Chondrocyte (in vitro differentiated cells): ENCODE measurements around the gene MAP2K1. TPM values are rescaled to one million over a fixed set of nuclear protein-coding genes. Genes with fewer than 3 reads are reported as not detected.

ENCODE experiments used
- DNase-seq: peaks from one replicate; pipeline ENCODE4 v3.0.0; 2021; ENCODE audit warnings: mixed read lengths, low spot score
- H3K27ac Mint-ChIP-seq: one replicate; pipeline ENCODE4 v1.8.0; 2021; ENCODE audit warnings: mild to moderate bottlenecking, moderate library complexity, mixed read lengths; ENCODE audit not compliant: unreplicated experiment
- H3K27me3 Mint-ChIP-seq: 2 replicates; pipeline ENCODE4 v1.8.0; 2021; ENCODE audit warnings: low read depth, mixed read lengths
- H3K36me3 Mint-ChIP-seq: 2 replicates; pipeline ENCODE4 v1.8.0; 2021; ENCODE audit warnings: low read depth, mixed read lengths
- H3K4me1 Mint-ChIP-seq: 2 replicates; pipeline ENCODE4 v1.8.0; 2021; ENCODE audit warnings: low read depth, mild to moderate bottlenecking, mixed read lengths
- H3K4me3 Mint-ChIP-seq: one replicate; pipeline ENCODE4 v1.8.0; 2021; ENCODE audit warnings: mild to moderate bottlenecking, moderate library complexity, mixed read lengths; ENCODE audit not compliant: unreplicated experiment
- H3K9me3 Mint-ChIP-seq: 2 replicates; pipeline ENCODE4 v1.8.0; 2021; ENCODE audit warnings: low read depth, mixed read lengths
- CTCF ChIP-seq: fragments of 200-600 bp; sonication (generic); IDR thresholded peaks from 2 replicates; pipeline ENCODE4 v1.5.0; 2021; ENCODE audit warnings: antibody characterized with exemption, mild to moderate bottlenecking, moderate library complexity
- total RNA-seq: library from RNA; stranded (reverse); gene quantifications from 3 replicates; pipeline ENCODE4 v1.2.1, GENCODE V29; 2021

Gene MAP2K1
- total RNA-seq, 1 donor from 2014 or later, result 49.7 TPM

DNA sequence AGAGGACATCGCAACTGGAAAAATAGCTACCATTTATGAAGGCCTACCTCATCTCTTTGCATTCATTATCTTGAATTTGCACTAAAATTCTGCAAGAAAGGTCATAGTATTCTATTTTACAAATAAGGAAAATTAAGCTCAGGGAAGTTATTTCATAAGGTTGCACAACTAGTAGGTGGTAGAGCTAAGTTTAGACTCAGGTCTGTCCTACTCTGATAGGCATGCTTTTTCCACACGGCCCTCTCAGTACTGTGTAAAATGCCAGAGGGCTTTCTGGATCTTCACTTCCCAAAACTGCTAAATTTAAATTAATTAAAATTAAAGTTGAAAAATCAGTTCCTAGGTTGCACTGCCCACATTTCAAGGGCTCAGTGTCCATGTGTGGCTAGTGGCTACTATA, 18.3 kb downstream of the MAP2K1 start:
- Mint-ChIP-seq H3K4me1 (peaks cover 78% of the 10 kb centered on the region), H3K4me3 (no peak overlapping the region), H3K36me3 (peaks cover 3% of the 10 kb centered on the region), H3K27ac (peak overlapping the region; percentile 14), H3K9me3 (no peaks in the 10 kb centered on the region), H3K27me3 (no peaks in the 10 kb centered on the region)
- no peak for TF ChIP-seq CTCF
- DNase-seq, result no peak

GRCh38 chr15:66405615-66406014, 18.9 kb downstream of the MAP2K1 start:
- Mint-ChIP-seq H3K27me3 (no peaks in the 10 kb centered on the region), H3K4me1 (peaks cover 75% of the 10 kb centered on the region), H3K4me3 (no peak overlapping the region), H3K36me3 (peaks cover 3% of the 10 kb centered on the region), H3K27ac (peak overlapping the region; percentile 69), H3K9me3 (no peaks in the 10 kb centered on the region)
- no peak for TF ChIP-seq CTCF
- DNase-seq, result no peak

GRCh38 chr15:66408254-66408653, 21.5 kb downstream of the MAP2K1 start:
- Mint-ChIP-seq H3K4me3 (no peak overlapping the region), H3K27me3 (no peaks in the 10 kb centered on the region), H3K4me1 (peaks cover 65% of the 10 kb centered on the region), H3K36me3 (no peaks in the 10 kb centered on the region), H3K9me3 (no peaks in the 10 kb centered on the region), H3K27ac (no peak overlapping the region)
- no peak for TF ChIP-seq CTCF
- DNase-seq, result no peak

GRCh38 chr15:66408675-66409282, 22.1 kb downstream of the MAP2K1 start:
- DNase-seq, result no peak
- peaks cover 60% of the 10 kb centered on the region for H3K4me1 Mint-ChIP-seq
- H3K4me3 Mint-ChIP-seq, result no peak overlapping the region

GRCh38 chr15:66409565-66410108, 22.9 kb downstream of the MAP2K1 start:
- TF ChIP-seq CTCF, result no peak
- peaks cover 4% of the 10 kb centered on the region for H3K9me3 Mint-ChIP-seq
- no peaks in the 10 kb centered on the region for H3K27me3 Mint-ChIP-seq
- H3K27ac Mint-ChIP-seq, result no peak overlapping the region
- H3K4me3 Mint-ChIP-seq, result no peak overlapping the region
- no peaks in the 10 kb centered on the region for H3K36me3 Mint-ChIP-seq
- peaks cover 52% of the 10 kb centered on the region for H3K4me1 Mint-ChIP-seq
- DNase-seq, result no peak

More at GRCh38 chr15:66408675-66409282, 22.1 kb downstream of the MAP2K1 start:
- Mint-ChIP-seq H3K27ac (no peak overlapping the region), H3K9me3 (no peaks in the 10 kb centered on the region), H3K27me3 (no peaks in the 10 kb centered on the region), H3K36me3 (no peaks in the 10 kb centered on the region)
- TF ChIP-seq CTCF, result no peak
